Erythroblast (primary cell): ENCODE measurements around the gene RIMKLA.

Source experiments
- GATA1 ChIP-seq: IDR thresholded peaks from 2 replicates; pipeline ENCODE4 v1.6.1; 2011; ENCODE audit warnings: low read depth, mild to moderate bottlenecking, control low read depth, low read length, moderate library complexity
- POLR2A ChIP-seq: IDR thresholded peaks from 2 replicates; pipeline ENCODE4 v1.6.1; 2011; ENCODE audit warnings: mild to moderate bottlenecking, low read length

GRCh38 chr1:42418516-42418915 lies 37.9 kb downstream of the RIMKLA start:
- TF ChIP-seq GATA1 (no peak), POLR2A (no peak)
